Left lung (tissue), 10 donors: ENCODE results near the gene SMIM20. TPM values are rescaled to one million over a fixed set of nuclear protein-coding genes. Genes with fewer than 3 reads are reported as not detected.

Experiments used
- ATAC-seq: fragments of 200-7000 bp; cut with Tn5 transposase; one replicate; pipeline ENCODE4 v1.9.1; 2020; ENCODE audit warnings: moderate library complexity
- DNase-seq, 4 donors: peaks; one replicate each; pipeline ENCODE4 v3.0.0-alpha.2; 2013 to 2020
- H3K27ac ChIP-seq, 2 donors: fragments of 200-600 bp; sonication (generic) in 1 of 2; one replicate each; pipeline versions ENCODE4 v1.5.0 to v1.8.0; 2020 to 2021
- H3K27me3 ChIP-seq, 2 donors: fragments of 200-600 bp; sonication (generic) in 1 of 2; one replicate each; pipeline versions ENCODE4 v1.5.0 to v1.8.0; 2020 to 2021
- H3K36me3 ChIP-seq, 2 donors: fragments of 200-600 bp; sonication (generic) in 1 of 2; one replicate each; pipeline versions ENCODE4 v1.5.0 to v1.8.0; 2020 to 2021
- H3K4me1 ChIP-seq, 2 donors: fragments of 200-600 bp; one replicate each; pipeline ENCODE4 v1.8.0; 2021
- H3K4me3 ChIP-seq, 2 donors: fragments of 200-600 bp; sonication (generic) in 1 of 2; one replicate each; pipeline versions ENCODE4 v1.5.0 to v1.8.0; 2020 to 2021; ENCODE audit warnings: mild to moderate bottlenecking in 1 of 2
- H3K9me3 ChIP-seq, 2 donors: fragments of 200-600 bp; sonication (generic) in 1 of 2; one replicate each; pipeline versions ENCODE4 v1.5.0 to v1.8.0; 2020 to 2021
- CTCF ChIP-seq, 2 donors: fragments of 200-600 bp; sonication (generic) in 1 of 2; IDR thresholded peaks; one replicate each; pipeline versions ENCODE4 v1.5.0 to v1.8.0; 2021; ENCODE audit warnings: antibody characterized with exemption in 2 of 2
- intact Hi-C, 2 donors: fragments of 100-400 bp; cut with DNase I; formaldehyde crosslinking; loops; one replicate each; pipeline versions ENCODE4 v1.11.2 to v1.14.2; 2022
- polyA plus RNA-seq, 6 donors: library from polyadenylated mRNA; unstranded; fragments of 120-200 nt; gene quantifications; one replicate each; pipeline ENCODE4 v1.2.1, GENCODE V29; 2013; ENCODE audit not compliant: insufficient read length in 6 of 6
- total RNA-seq, 2 donors: library from RNA; stranded (reverse); fragmentation: NEBNext Ultra II Directional; extraction: Animal tissue kit (Norgen Biotek cat#: 25700); gene quantifications; one replicate each; pipeline ENCODE4 v1.2.1, GENCODE V29; 2021
- donor health status: DM: no; HTN: yes; CAD: no.
- donor health status: DM: no; HTN: no; CAD: no.

SMIM20 gene
- total and polyA plus RNA-seq, 8 donors: 20.1 to 48.6 (median 41.7) TPM

GRCh38 chr4:25936696-25937095 is 22.7 kb downstream of the SMIM20 start:
- intact Hi-C loops: no loop called here
- no peak for TF ChIP-seq CTCF (IDR thresholded peaks at IDR 0.05)
- Histone ChIP-seq H3K9me3 (no peaks in the 10 kb centered on the region), H3K4me1 (no peaks in the 10 kb centered on the region), H3K27ac (no peak overlapping the region), H3K27me3 (no peaks in the 10 kb centered on the region), H3K4me3 (no peak overlapping the region), H3K36me3 (no peaks in the 10 kb centered on the region)
- no peak for ATAC-seq
- no peak for DNase-seq

DNA sequence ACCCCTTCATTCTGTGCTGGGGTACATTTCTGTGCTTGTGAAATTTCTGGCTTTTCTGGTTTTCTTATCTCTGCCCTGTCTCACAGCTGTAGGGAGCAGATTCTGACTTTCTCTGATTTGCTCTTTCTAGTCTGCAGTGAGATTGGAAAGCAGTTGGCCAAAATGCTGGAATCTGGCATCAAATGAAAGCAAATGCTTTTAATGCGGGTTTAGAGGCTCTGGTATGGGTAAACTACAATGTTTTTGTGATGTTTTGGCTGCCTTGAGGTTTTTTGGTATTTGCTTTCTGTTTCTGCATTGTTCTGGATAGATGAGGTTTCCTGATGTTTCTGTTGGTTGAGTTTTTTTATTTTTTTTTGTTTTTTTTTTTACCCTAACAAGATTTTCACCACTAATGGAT is 23.8 kb downstream of the SMIM20 start:
- TF ChIP-seq CTCF (IDR thresholded peaks at IDR 0.05): no peak
- Histone ChIP-seq H3K27me3 (no peaks in the 10 kb centered on the region), H3K36me3 (no peaks in the 10 kb centered on the region), H3K4me1 (no peaks in the 10 kb centered on the region), H3K9me3 (no peaks in the 10 kb centered on the region), H3K27ac (no peak overlapping the region), H3K4me3 (no peak overlapping the region)
- intact Hi-C loops: no loop called here
- peak in 1 of 4 donors; percentile 44 for DNase-seq
- peak; percentile 46 for ATAC-seq

DNA sequence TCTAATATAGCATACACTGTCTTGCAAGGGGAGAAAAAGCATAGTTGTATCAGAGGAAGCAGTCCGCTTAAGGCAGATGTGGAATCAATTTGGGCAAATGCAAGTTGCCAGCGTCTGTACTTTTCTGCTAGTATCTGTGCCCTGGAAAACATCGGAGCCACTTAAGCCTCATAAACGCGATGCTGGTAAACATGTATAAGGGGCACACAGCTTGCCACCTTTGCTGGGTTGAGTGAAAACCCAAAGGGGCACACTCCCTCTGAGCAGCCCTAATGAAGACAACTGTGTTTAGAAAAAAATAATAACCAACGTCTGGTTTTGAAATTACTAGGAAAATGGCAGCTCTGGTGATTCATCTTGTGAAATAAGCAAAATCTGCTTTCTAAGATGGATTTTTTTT is 24.3 kb downstream of the SMIM20 start:
- H3K27me3 ChIP-seq: no peaks in the 10 kb centered on the region
- H3K36me3 ChIP-seq: no peaks in the 10 kb centered on the region
- H3K9me3 ChIP-seq: no peaks in the 10 kb centered on the region
- no peaks in the 10 kb centered on the region for H3K4me1 ChIP-seq
- DNase-seq (no peak), ATAC-seq (no peak)
- intact Hi-C loops: no loop called here
- peak overlapping the region in 1 of 2 donors; percentile 5 for H3K27ac ChIP-seq
- H3K4me3 ChIP-seq: no peak overlapping the region
- TF ChIP-seq CTCF (IDR thresholded peaks at IDR 0.05): no peak

GRCh38 chr4:25938787-25939186 is 24.8 kb downstream of the SMIM20 start:
- no peaks in the 10 kb centered on the region for H3K27me3 ChIP-seq
- H3K36me3 ChIP-seq: no peaks in the 10 kb centered on the region
- peak overlapping the region in 1 of 2 donors; percentile 5 for H3K27ac ChIP-seq
- no peaks in the 10 kb centered on the region for H3K9me3 ChIP-seq
- TF ChIP-seq CTCF (IDR thresholded peaks at IDR 0.05): no peak
- no peak overlapping the region for H3K4me3 ChIP-seq
- ATAC-seq (peak; percentile 53), DNase-seq (no peak)
- H3K4me1 ChIP-seq: no peaks in the 10 kb centered on the region
- intact Hi-C loops: no loop called here

DNA sequence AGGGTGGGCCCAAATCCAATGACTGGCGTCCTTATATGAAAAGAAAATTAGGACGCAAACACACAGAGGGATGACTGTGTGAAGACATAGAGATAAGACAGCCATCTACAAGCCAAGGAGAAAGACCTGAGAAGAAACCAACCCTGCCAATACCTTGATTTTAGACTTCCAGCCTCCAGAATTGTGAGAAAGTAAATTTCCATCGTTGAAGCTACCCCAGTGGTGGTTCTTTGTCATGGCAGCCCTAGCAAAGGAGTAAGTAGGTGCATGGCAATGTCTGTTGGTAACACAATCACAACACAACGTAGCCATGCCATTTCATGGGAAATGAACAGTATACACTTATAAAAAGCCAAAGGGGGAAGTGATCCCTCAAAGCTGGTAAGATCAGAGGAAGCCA is 25.3 kb downstream of the SMIM20 start:
- no peak for TF ChIP-seq CTCF (IDR thresholded peaks at IDR 0.05)
- Histone ChIP-seq H3K4me3 (no peak overlapping the region), H3K27ac (no peak overlapping the region), H3K36me3 (no peaks in the 10 kb centered on the region), H3K27me3 (no peaks in the 10 kb centered on the region), H3K9me3 (no peaks in the 10 kb centered on the region), H3K4me1 (no peaks in the 10 kb centered on the region)
- ATAC-seq (no peak), DNase-seq (no peak)
- intact Hi-C loops: no loop called here
